NCI-H748 (cell line): Measurements from ENCODE around the gene MAP3K13.
"Not testable (repeated sequence)": the region's sequence is repeated elsewhere in the genome, so short reads cannot be mapped to it uniquely, and the experiment has no call there.

Source experiments
- DNase-seq: peaks from one replicate; lab custom pipeline; 2025; ENCODE audit not compliant: unreplicated experiment; lab: John Stamatoyannopoulos, UW

The MAP3K13 gene

DNA sequence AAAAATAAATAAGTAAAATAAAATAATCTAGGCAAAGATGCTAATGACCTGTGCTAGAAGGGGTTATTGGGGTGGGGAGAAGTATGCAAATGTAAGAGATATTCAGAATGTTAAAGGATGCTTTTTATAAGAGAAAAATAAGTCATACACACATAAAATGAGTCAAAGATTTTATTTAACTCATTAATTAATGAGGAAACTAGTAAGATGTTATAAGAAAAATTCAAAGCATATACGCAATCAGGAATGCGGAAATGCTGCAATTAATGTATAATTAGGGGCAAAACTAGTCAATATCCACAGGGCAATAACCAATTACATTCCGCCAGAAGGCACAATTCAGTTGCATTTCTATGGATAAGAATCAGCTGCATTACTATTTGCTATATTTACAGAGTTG lies 30.1 kb downstream of the MAP3K13 start:
- DNase-seq = no peak

DNA sequence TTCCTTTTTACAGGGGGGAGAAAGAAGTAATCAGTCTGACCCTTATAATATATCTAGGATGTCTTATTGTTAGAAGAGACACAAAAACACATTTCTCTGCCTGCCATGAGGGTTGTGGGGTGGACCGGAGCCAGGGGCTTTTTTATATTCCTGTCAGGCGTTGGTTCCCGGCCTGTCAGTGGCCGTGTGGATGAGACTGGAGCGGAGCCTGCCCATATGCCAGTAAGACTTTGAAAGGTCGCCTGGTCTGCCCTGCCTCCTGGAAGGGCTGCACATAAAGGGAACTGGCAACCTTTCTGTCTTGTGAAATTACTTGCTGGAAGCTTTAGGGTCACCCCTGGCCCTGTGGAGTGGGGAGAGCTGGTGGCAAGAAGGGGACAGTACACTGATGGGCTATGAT lies 34.7 kb downstream of the MAP3K13 start:
- no peak for DNase-seq

DNA sequence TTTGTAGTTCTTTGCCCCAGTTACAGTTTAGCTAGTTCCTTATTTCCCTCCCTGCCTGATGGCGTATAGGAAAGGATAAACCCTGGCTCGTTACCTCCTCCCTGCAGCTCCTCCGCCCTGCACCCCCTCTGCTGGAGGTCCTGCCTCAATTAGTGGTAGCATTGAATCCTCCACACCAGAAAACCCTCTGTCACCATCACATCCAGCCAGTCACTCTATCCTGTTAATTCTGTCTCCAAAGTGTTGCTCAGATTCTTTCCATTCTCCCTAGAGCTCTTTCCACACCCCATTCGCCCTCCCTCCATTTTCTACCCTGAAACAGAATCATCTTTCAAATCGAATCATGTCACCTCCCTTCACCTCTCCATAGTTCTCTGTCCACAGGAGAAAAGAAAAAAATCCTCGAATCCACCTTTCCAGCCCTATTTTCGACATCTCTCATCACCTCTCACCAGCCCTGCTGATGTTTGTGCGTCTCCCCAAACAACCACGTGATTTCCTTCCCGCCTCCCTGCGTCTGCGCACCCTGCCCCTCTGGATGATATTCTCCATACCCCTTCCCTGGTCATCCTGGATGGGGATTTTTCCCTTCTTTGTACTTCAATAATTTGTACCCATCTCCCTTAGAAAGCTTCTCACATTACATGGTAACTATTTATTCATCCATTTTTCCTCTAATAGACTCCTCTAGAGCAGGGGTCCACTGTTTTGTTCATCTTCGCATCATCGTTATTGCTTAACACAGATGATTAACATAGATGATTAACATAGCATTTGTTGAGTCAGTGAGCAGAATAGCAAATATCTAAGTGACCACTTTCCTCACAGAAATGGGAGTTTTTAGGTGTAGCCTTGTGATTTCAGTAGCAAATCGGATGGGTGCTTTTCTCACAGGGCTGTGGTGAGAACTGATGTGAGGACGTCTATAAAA lies 37.1 kb downstream of the MAP3K13 start:
- peak; percentile 34 for DNase-seq

DNA sequence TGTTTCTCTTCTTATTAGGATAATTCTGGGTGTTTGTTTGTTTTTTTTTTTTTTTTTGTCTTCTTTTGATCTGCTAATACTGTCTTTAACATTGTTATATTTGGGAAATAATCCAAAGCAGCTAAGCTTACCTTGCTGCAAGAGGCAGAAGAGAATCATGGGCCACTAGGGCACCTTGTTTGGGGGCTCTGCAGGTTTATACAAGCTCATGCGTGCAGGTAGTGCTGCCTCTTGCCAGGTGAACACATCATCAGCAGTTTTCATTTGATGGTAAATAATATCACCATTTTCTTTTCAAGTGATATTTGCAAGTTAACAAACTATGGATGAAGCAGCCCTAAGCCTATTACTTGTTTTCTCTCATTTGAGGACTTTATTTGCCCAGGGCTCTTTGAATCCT lies 37.9 kb downstream of the MAP3K13 start:
- no peak for DNase-seq

DNA sequence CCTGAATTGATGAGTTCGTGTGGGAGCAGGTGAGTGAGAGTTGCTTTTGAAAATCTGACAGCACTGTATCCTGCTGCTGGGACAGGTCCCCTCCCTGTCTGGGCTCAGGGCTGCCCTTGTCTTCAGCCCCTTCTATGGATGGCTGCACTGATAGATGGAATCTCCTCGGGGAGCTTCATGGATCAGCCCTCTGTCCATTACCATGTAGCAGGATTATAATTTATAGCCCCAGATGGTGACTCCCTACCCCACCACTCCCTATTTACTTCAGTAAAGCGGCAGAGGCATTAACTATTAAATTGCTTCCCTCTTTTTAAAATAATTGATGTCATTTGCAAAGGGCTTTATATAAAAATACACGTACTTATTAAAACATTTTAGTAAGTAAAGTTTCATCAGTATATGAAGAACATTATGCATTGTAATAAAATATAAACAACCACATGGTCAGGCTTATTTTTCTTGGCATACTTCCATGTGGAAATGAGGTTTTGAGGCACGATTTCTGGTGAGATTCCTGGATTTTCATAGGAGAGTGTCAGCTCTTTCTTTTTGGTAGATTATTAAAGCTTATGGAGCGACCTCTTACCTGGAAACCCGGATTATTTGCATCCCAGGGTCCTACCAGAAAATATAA lies 38.5 kb downstream of the MAP3K13 start:
- DNase-seq = peak; percentile 64

DNA sequence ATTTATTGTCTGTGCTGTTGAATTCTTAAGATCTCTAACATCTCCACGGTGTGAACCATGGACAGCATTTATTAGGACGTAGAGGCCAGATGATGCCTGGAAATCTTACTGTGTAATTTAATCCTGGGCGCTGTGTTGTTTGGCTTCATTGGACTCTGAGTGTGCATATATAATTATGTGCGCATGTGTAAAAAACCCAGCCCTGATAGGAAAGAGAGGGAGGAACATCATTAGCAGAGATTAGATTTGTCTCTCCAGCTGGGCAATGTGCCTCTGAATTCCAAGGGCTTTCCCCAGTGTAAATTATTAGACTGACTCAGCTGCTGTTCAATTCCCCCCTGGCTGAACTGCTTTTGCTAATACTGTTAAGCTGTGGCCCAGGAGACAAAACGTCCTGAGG lies 39.6 kb downstream of the MAP3K13 start:
- peak; percentile 89 for DNase-seq

DNA sequence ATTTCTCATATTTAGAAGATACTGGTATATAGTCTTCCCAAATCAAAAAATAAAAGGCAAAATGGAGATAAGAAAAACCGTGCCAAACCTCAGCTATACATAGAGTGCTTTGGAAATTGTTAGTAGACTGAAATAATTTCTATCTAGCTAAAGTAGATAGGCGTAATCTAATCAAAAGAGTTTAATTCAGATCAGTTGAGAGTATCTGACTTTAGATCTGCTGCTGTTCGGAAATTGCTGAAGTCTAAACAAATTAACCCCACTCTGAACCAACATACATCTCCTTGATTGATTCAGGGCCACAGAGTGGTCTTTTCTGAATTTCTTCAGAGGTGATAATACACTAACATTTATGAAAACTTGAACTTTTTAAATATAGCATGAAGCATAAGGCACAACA lies 40.1 kb downstream of the MAP3K13 start:
- no peak for DNase-seq

DNA sequence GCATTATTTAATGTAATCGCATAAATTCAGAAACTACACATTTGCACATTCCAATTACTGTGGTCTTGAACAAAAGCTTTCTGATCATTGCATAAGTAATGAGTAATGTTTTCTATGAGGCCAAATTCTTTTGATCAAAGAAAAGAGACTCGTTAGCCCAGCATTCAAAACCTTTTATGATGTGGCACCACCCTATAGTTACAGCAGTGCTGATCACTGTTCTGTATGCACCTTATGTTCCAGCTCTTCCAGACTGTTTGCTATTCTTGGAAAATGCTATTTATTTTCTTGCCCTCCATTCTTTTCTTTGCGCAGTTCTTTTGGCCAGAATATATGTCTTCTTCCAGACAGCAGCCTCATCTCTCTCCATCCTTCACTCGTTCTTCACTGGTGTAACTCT lies 42.3 kb downstream of the MAP3K13 start:
- DNase-seq = no peak

DNA sequence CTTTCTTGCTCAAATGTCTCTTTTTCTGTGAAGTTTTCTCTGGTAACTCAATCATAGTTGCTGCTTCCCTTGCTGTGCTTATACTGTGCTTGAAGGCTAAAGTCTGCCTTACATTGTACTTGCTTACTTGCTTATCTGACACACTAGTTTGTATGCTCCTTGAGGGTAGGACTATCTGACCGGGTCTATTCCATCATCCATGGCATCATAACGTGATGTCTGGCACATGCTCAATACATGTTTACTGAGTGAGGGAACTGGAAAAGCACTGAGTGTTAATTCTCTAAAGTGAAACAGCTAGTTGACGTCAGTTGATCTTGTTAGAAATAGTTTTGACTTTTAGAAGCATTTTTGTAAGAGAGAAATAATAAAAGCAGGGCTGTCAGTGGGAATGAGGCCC lies 42.7 kb downstream of the MAP3K13 start:
- DNase-seq = no peak

DNA sequence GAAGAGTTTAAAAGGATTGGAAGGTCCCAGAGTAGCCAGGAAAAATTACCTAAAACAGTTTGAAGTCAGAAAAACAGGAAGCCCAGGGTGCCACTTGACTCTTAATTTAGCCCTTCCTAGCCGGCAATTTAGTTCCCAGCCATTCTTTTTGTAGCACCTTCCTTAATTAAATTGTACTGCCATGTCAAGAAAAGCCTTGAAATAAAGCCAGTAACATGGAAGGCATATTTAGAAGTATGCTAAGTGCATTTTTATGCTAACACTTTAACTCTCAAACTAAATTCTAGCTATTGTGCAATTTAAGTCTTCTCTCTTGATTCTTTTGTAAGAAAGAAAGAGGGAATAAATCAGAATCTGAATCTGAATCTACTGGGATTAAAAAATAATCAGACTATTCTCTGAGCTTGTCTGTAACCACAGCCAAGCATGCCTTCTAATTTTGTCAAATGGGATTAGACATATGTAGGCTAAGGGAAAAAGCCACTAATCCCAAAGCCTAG lies 43.2 kb downstream of the MAP3K13 start:
- DNase-seq = peak; percentile 35

DNA sequence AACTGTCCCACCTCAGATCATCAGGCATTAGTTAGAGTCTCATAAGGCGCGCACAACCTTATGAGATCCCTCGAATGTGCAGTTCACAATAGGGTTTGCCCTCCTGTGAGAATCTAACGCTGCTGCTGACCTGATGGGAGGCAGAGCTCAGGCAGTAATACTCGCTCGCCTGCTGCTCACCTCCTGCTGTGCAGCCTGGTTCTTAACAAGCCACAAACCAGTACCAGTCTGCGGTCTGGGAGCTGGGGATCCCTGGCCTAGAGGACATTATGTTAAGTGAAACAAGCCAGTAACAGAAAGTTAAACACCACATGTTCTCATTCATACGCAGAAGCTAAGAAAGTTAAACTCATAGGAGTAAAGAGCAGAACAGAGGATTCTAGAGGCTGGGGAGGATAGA lies 47.0 kb downstream of the MAP3K13 start:
- no peak for DNase-seq

DNA sequence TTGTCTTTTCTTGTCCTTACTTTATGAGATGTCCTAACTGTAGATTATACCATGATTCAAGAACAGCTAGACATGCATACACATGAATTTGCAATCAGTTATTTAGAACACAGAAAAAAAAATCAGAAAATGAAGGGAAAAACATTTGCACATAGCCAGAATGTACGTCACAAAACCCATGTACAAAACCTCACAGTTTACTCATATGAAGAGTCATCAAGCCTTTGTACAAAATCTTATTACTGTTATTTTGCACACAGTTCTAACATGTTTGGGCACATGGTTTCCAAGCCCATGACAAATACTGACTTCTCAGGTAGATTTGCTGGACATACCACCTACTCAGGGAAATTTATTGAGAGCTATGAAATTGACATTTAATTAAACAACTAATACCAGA lies 48.2 kb downstream of the MAP3K13 start:
- DNase-seq = no peak

DNA sequence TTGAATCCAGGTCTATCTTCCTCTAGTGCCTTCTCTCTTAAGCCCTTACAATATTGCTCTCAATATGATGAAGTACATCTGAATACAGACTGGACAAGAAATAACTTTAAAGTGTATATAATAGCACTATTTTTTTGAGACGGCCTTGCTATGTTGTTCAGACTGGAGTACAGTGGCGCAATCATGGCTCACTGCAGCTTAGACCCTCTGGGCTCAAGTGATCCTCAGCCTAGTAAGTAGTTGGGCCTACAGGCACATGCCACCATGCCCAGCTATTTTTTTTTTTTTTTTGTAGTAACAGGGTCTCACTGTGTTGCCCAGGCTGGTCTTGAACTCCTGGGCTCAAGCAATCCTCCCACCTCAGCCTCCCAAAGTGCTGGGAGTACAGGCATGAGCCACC lies 53.6 kb downstream of the MAP3K13 start:
- DNase-seq = no peak

DNA sequence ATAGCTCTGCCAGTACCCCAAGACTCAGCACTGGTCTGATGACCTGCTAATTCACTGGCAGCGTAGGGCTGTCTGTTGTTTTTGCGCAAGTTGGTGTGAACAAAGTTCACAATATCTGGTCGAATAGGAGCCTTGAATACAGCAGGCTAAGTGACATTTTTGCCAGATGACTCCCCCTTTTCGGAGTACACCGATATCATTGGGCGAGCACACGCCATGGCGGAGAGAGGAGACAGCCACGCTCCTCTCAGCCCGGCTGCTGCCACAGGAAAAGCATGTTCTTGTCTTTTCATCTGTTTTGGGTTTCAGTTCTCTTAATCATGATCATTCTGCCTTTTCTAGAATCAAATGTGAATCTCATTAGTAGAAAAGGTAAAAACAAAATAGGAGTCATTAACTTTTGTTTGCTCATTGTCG lies 55.6 kb downstream of the MAP3K13 start:
- DNase-seq = not testable (repeated sequence)

DNA sequence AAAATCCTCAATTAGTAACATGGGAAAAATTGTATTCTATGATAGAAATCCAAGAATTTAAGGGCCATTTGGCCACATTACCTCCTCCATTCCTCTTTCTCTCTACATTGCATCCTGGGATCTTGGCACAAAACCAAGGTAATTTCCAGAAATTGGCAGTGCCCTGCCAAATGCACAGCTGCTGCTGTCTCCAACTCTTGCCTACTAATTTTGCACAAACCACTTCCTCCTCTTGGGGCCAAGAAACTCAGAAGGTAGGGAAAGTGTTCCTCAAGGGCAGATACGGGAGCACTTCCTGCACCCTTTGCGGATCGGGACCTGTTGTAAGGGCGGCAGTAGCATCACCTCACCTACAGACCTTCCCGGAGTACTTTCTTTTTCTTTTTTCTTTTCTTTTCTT lies 57.8 kb downstream of the MAP3K13 start:
- DNase-seq = no peak

DNA sequence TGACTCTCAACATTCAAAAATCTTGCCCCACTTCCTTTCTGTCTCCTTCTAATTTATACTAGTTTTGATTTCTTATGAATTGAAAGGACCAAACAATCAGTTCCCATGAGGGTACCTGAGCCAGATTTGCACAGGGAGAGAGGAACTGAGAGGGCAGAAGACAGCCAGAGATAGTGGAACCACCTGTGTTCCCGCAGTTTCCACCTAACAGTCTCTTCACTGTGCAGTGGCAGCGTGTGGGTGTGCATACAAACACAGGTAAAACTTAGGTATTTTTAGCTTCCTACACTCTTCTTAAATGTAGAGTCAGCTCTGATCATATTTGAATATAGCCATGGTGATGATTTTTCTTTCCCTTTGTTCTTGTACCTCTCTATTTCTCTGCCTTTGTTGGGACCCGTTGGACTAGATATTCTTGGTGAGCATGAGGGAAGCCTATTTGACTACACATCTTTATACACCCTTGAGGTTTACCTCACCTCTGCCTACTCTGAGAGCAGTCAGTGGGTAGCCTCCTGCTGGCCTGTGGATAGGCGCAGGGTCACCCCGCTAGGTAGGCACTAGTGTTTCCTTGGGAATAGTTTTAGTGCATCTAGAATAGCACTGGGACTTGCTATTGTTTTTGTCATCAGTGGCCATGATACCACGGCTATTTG lies 58.8 kb downstream of the MAP3K13 start:
- no peak for DNase-seq

DNA sequence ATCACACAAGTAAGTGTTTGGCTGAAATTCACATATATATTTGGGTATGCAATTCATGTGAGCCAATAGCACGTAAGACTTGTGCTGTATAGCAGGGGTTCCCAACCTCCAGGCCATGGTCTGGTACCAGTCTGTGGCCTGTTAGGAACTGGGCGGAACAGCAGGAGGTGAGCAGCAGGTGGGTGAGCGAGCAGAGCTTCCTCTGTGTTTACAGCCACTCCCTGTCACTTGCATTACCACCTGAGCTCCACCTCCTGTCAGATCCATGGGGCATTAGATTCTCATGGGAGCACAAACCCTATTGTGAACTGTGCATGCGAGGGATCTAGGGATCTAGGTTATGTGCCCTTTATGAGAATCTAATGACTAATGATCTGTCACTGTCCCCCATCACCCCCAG lies 59.7 kb downstream of the MAP3K13 start:
- DNase-seq = no peak

DNA sequence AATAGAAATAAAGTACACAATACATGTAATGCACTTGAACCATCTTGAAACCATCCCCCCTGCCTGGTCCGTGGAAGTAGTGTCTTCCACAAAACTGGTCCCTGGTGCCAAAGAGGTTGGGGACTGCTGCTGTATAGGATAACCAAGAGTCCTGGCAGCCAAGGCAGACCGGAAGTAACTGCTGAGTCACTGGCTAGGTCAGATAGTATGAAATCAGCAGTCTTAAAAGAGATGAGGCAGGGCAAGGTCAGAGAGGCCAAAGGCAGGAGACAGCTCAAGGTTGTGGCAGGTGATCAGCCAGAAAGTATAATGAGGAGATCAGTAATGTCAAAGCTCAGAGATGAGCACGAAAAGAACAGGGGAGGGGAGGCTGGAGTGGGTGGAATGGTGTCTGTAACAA lies 60.2 kb downstream of the MAP3K13 start:
- no peak for DNase-seq

DNA sequence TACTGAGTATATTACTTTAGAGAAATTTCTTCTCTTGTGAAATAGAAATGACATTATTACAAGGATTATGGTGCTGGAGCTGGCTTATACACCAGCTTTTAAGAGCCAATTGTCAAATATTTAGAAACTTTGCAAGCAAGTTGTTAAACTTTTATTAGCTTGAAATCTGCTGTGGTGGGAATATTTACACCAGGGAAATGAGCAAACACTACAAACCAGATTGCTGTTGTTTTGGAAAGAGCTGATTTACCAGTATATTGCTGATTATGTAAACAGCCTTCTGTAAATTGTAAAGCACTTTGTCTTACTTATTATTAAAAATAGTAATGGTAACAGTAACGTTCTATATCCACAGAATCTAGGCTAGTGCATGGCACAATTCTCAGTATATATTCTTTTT lies 61.5 kb downstream of the MAP3K13 start:
- no peak for DNase-seq

DNA sequence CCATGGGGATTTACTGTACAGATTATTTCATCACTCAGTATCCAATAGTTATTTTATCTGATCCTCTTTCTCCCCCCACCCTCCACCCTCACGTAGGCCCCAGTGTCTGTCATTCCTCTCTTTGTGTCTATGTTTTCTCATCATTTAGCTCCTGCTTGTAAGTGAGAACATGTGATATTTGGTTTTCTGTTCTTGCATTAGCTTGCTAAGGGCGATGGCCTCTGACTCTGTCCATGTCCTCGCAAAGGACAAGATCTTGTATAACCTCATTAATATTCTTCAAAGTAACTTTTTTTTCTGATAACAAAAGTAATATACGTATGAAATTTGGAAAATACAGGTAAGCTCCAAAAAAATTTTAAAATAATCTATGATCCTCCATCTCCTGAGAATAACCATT lies 67.4 kb downstream of the MAP3K13 start:
- DNase-seq = no peak

DNA sequence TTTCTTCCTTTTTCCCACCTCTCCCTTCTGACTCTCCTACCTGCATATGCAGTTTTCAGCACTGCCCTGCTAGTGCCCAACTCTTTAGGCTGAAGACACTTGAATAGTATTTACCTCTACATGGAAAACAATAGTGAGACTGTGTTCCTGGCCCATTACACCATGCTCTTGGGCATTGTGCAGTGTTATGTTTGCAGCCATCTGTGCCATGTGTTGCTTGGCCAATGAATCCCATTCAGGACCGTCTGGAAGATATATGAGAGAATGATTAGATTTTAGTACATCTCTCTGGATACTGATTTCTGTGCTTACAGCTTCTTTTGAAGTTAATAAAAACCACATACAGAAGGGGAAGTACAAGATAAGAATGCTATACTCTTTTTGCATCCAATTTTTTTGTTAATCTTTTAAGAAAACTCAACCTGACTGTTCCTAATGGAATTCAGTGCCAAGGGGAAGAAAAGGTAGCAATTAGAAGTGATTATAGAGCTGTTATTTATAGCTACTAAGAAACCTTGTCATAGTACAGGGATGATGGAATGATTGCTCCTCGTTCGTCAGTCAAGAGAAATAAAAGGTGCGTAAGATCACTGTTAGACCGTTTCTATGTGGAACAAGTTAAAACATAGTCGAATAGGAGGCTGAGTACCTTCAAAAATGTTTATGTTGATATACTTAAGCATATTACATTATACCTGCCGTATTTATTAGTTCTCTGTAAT lies 77.0 kb downstream of the MAP3K13 start:
- no peak for DNase-seq
